Parathyroid adenoma (tissue), 2 donors: Measurements from ENCODE around the gene GRAMD1A.
"Not testable (repeated sequence)": the region's sequence is repeated elsewhere in the genome, so short reads cannot be mapped to it uniquely, and the experiment has no call there.

ENCODE experiments used
- H2AFZ ChIP-seq: fragments of 300-600 bp; sonication (generic); one replicate; pipeline ENCODE4 v1.7.0; 2017; ENCODE audit warnings: antibody characterized with exemption, mild to moderate bottlenecking
- H3K27ac ChIP-seq: fragments of 300-600 bp; sonication (generic); one replicate; pipeline ENCODE4 v1.7.0; 2017
- H3K27me3 ChIP-seq: fragments of 300-600 bp; sonication (generic); one replicate; pipeline ENCODE4 v1.7.0; 2017; ENCODE audit warnings: low read length; ENCODE audit not compliant: control insufficient read depth, insufficient read depth
- H3K36me3 ChIP-seq: fragments of 300-600 bp; sonication (generic); one replicate; pipeline ENCODE4 v1.7.0; 2017; ENCODE audit warnings: low read length; ENCODE audit not compliant: control insufficient read depth, insufficient read depth
- H3K4me1 ChIP-seq: fragments of 300-600 bp; sonication (generic); one replicate; pipeline ENCODE4 v1.7.0; 2017; ENCODE audit warnings: control low read depth
- H3K4me2 ChIP-seq: fragments of 300-600 bp; sonication (generic); one replicate; pipeline ENCODE4 v1.7.0; 2017; ENCODE audit warnings: low read length
- H3K4me3 ChIP-seq: fragments of 300-600 bp; sonication (generic); one replicate; pipeline ENCODE4 v1.7.0; 2017; ENCODE audit warnings: low read depth, low read length
- H3K79me2 ChIP-seq: fragments of 300-600 bp; sonication (generic); one replicate; pipeline ENCODE4 v1.7.0; 2017; ENCODE audit warnings: control low read depth
- H3K9ac ChIP-seq: fragments of 300-600 bp; sonication (generic); one replicate; pipeline ENCODE4 v1.7.0; 2017; ENCODE audit warnings: mild to moderate bottlenecking
- H3K9me3 ChIP-seq: fragments of 300-600 bp; sonication (generic); one replicate; pipeline ENCODE4 v1.7.0; 2017; ENCODE audit warnings: low read length; ENCODE audit not compliant: control insufficient read depth
- CTCF ChIP-seq: fragments of 300-600 bp; sonication (generic); IDR thresholded peaks from one replicate; pipeline ENCODE4 v1.7.0; 2017; ENCODE audit warnings: antibody characterized with exemption, mild to moderate bottlenecking
- donor health status: primary hyperparathyroidism.

Gene GRAMD1A

GRCh38 chr19:35027009-35027408 is 26.9 kb downstream of the GRAMD1A start:
- Histone ChIP-seq H3K79me2 (peaks cover under 1% of the 10 kb centered on the region), H2AFZ (no peak overlapping the region), H3K36me3 (no peaks in the 10 kb centered on the region), H3K27ac (no peak overlapping the region), H3K4me3 (no peak overlapping the region), H3K9me3 (no peaks in the 10 kb centered on the region), H3K4me1 (peaks cover 6% of the 10 kb centered on the region), H3K27me3 (no peaks in the 10 kb centered on the region), H3K4me2 (no peak overlapping the region), H3K9ac (no peak overlapping the region)
- no peak for TF ChIP-seq CTCF

DNA sequence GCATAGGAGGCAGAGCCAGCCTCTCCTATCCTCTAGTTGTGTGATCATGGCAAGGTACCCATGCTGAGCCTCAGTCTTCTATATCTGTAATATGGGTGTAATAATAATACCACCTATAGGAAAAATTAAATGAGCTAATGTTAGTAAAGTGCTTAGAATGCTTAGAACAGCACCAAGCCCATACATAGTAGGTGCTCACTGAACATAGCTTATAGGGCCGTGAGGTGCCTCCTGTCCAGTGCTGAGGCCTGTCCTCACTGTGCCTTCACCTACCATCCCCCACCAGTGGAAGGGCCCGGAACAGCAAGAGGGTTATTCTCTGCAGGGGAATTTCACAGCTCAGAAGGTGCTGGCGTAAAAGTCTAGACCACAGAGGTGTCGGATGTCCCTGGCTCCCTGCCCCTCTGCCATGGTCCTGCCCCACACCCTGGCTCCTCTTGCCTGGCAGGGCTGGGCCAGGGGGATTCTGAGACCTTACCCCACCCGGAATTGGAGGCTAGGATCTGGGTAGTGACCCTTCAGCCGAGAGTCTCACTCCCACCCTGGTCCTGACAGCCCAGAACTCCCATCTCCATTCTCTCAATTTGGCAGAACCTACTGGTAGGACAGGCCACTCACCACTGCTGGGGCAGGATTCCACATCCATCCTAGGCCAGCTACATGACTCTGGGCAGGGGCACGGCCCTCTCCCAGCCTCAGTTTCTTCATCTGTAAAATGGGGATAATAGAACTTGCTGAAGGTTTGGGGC is 27.9 kb downstream of the GRAMD1A start:
- Histone ChIP-seq H3K4me1 (peaks cover 9% of the 10 kb centered on the region), H3K79me2 (peaks cover 10% of the 10 kb centered on the region), H3K4me2 (no peak overlapping the region), H3K36me3 (no peaks in the 10 kb centered on the region), H3K9ac (no peak overlapping the region), H3K27me3 (no peaks in the 10 kb centered on the region), H3K4me3 (no peak overlapping the region), H2AFZ (no peak overlapping the region), H3K27ac (peak overlapping the region; percentile 4), H3K9me3 (no peaks in the 10 kb centered on the region)
- no peak for TF ChIP-seq CTCF

DNA sequence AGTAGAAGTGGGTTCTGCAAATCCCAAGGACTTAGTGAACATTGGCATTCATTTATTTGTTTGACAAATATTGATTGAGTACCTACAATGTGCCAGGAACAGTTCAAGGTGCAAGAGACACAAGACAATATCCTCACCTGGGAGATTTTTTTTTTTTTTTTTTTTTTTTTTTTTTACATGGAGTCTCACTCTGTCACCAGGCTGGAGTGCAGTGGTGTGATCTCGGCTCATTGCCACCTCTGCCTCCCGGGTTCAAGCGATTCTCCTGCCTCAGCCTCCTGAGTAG is 28.4 kb downstream of the GRAMD1A start:
- not testable (repeated sequence) for H3K9me3 ChIP-seq, H2AFZ ChIP-seq, H3K27ac ChIP-seq, H3K4me2 ChIP-seq, H3K27me3 ChIP-seq, H3K4me3 ChIP-seq, H3K36me3 ChIP-seq, H3K4me1 ChIP-seq, H3K9ac ChIP-seq
- peaks cover 13% of the 10 kb centered on the region for H3K79me2 ChIP-seq

GRCh38 chr19:35029275-35029736 is 29.2 kb downstream of the GRAMD1A start:
- not testable (repeated sequence) for H3K27me3 ChIP-seq, H3K4me2 ChIP-seq, H3K9ac ChIP-seq, H3K9me3 ChIP-seq, H3K27ac ChIP-seq, H3K4me3 ChIP-seq, H2AFZ ChIP-seq, H3K36me3 ChIP-seq, H3K4me1 ChIP-seq
- peaks cover 13% of the 10 kb centered on the region for H3K79me2 ChIP-seq

GRCh38 chr19:35029737-35030256 is 29.7 kb downstream of the GRAMD1A start:
- Histone ChIP-seq H3K4me1 (peaks cover 9% of the 10 kb centered on the region), H3K4me2 (peak overlapping the region; percentile 42), H3K79me2 (peaks cover 13% of the 10 kb centered on the region), H3K9ac (no peak overlapping the region), H3K36me3 (no peaks in the 10 kb centered on the region), H3K9me3 (no peaks in the 10 kb centered on the region), H3K4me3 (peak overlapping the region; percentile 27), H2AFZ (peak overlapping the region; percentile 75), H3K27ac (peak overlapping the region; percentile 56), H3K27me3 (no peaks in the 10 kb centered on the region)
- no peak for TF ChIP-seq CTCF
